Lower leg skin (tissue), 3 donors: ENCODE results near the gene ARMS2.

Experiments used
- POLR2A ChIP-seq, 2 donors: fragments of 450-650 bp; IDR thresholded peaks; one replicate each; pipeline ENCODE4 v1.6.1; 2016 to 2017; ENCODE audit warnings: antibody characterized with exemption in 2 of 2, mild to moderate bottlenecking in 1 of 2, moderate library complexity in 1 of 2
- TF ChIP-seq, protein P1 (sequence below), 3 donors: fragments of 450-650 bp; IDR thresholded peaks; one replicate each; pipeline ENCODE4 v1.5.1; 2016; ENCODE audit warnings: antibody characterized with exemption in 3 of 3, mild to moderate bottlenecking in 3 of 3, moderate library complexity in 2 of 3

DNA sequence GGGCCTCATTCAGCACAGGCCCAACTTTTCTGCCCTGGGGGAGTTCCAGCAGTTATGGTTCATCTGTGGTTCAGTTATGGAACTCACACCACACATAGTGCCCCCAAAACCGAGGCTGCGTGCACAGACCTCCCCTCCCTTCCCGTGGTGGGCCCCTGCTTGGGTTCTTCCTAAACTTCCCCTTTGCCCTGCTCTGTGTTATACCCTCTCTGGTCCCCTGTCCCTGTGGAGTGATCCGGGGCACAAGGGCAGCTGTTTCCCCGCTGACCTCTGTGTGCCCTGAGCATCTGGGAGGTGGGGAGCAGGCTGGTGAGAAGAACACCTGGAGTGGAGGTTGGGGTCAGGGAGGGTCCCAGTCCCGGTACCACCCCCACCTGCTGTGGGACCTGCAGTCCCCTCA, 46.3 kb downstream of the ARMS2 start:
- TF ChIP-seq, protein P1, sequence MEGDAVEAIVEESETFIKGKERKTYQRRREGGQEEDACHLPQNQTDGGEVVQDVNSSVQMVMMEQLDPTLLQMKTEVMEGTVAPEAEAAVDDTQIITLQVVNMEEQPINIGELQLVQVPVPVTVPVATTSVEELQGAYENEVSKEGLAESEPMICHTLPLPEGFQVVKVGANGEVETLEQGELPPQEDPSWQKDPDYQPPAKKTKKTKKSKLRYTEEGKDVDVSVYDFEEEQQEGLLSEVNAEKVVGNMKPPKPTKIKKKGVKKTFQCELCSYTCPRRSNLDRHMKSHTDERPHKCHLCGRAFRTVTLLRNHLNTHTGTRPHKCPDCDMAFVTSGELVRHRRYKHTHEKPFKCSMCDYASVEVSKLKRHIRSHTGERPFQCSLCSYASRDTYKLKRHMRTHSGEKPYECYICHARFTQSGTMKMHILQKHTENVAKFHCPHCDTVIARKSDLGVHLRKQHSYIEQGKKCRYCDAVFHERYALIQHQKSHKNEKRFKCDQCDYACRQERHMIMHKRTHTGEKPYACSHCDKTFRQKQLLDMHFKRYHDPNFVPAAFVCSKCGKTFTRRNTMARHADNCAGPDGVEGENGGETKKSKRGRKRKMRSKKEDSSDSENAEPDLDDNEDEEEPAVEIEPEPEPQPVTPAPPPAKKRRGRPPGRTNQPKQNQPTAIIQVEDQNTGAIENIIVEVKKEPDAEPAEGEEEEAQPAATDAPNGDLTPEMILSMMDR (IDR thresholded peaks at IDR 0.05): no peak
- TF ChIP-seq POLR2A (IDR thresholded peaks at IDR 0.05): no peak
